ENCODE results near the gene SH3RF3.

Gene SH3RF3

GRCh38 chr2:109170645-109171044 is 41.6 kb downstream of the SH3RF3 start:
- DNase-seq: no peak
- intact Hi-C loops (cut with DNase I): no loop called here

- DNase-seq: peak in 1 of 42 donors; percentile 47
- intact Hi-C loops (cut with DNase I): no loop called here
Measured at GRCh38 chr2:109171444-109172334, 42.7 kb downstream of the SH3RF3 start.

DNA sequence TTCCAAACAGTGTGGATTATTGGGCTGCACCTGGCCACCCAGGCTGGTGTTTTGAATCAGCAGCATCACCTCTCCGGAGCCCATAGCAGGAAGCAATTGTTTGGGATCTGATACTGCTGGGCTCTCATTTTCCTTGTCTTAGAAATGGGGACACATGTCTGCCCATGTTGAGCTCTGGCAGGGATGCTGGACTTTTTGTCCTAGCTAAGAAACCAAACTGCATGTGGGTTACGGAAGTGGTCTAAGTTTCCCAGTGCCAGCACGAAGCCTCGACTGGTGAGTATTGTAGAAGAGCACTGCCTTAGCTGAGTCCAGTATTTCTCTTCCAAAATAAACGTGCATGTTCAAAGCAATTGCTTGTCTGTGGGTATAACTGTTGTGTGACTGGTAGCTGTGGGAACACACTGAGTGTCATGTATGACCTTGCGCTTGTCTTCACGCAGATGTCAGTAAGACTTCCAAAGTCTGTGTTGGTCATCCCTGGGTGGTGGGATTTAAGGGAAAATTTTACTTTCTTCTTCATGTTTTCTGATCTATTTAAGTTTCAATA is 43.6 kb downstream of the SH3RF3 start:
- intact Hi-C loops (cut with DNase I): no loop called here

GRCh38 chr2:109173311-109174171 is 44.5 kb downstream of the SH3RF3 start:
- intact Hi-C loops (cut with DNase I): no loop called here
- DNase-seq: peak in 4 of 42 donors; percentile 27 to 55 (median 43)

More for the DNA sequence above, 43.6 kb downstream of the SH3RF3 start:
- no peak for DNase-seq

DNA sequence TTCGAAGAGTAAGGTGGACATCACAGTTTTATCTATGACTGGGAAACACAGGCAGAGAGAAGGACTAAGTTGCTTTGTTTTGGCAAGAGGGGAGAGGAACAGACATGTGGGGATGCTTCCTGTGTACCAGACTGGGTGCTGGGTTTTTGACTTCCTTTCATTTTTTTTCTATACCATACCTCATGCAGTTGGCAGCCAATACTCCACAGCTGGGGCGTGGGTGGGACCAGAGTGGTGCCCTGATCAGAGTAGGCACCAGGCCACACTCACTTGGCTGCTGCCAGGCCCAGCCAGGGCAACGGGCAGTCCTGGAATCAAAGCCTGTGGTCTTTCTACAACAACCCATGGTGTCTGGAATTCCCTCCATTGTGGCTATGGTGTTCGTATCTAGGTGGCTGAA is 45.2 kb downstream of the SH3RF3 start:
- no peak for DNase-seq
- intact Hi-C loops (cut with DNase I): no loop called here

GRCh38 chr2:109174626-109175349 is 45.8 kb downstream of the SH3RF3 start:
- no peak for DNase-seq
- intact Hi-C loops (cut with DNase I): no loop called here

GRCh38 chr2:109175350-109175678 is 46.3 kb downstream of the SH3RF3 start:
- DNase-seq: no peak
- intact Hi-C loops (cut with DNase I): no loop called here

DNA sequence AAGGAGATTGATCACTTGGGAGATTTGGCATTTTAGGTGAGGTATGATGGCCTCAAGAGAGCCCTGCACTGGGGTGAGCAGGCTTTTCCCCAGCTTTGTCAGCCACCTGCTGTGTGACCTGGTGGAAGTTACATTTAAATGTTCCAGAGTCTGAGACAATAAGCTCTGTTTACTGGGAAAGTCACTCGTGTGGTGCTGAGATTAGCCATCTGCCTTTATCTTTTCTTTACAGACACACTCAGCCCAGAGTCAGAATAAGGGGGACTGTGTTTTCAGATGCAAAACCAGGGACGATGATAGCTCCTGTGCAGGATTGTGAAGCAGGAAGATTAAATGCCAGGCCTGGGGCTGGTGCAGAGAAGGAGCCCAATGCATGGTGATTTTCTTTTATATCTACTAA is 47.9 kb downstream of the SH3RF3 start:
- intact Hi-C loops (cut with DNase I): no loop called here
- no peak for DNase-seq

DNA sequence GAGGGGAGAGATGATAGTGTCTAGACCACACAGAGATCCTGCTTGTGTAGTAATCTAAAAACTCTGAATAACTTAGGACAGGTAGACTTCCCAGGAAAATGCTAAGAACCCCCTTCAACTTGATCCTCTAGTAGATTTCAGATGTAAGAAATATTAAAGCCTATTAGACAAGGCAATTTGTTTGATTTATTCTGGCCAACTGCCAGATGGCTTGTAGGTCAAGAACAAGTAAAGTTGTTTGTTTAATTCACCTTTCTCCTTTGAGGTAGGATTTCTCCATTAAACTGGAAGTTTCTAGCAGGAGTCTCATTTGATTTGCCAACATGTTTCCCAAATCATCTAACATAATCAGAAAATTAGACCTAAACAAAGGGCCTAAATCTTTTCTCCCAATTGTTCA is 48.6 kb downstream of the SH3RF3 start:
- DNase-seq: no peak
- intact Hi-C loops (cut with DNase I): no loop called here

- intact Hi-C loops (cut with DNase I): no loop called here
- DNase-seq: no peak
Measured at GRCh38 chr2:109178968-109179367, 50.0 kb downstream of the SH3RF3 start.

GRCh38 chr2:109180786-109181185 is 51.8 kb downstream of the SH3RF3 start:
- intact Hi-C loops (cut with DNase I): no loop called here
- DNase-seq: no peak

GRCh38 chr2:109182426-109182825 is 53.4 kb downstream of the SH3RF3 start:
- intact Hi-C loops (cut with DNase I): no loop called here
- no peak for DNase-seq

DNA sequence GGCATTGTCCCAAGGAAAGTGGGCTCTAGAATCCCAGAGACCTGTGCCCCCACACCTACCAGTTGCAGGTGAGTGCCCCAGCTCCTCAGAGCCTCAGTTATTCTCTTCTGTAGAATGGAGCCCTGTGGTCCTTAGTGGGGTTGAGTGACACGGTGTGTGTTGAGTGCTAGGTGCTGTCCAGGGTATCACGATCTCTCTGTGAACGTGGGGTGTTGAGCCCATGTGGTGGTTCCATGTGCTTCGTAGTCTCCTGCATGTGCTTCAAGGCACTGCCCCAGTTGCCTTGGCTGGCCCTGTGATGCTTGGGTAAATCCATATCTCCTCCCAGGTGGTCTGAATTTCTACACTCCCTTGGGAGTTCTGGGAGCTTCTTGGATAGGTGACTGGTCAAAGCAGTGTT is 54.9 kb downstream of the SH3RF3 start:
- intact Hi-C loops (cut with DNase I): no loop called here
- DNase-seq: no peak

GRCh38 chr2:109184368-109184767 is 55.4 kb downstream of the SH3RF3 start:
- intact Hi-C loops (cut with DNase I): no loop called here
- DNase-seq: no peak

DNA sequence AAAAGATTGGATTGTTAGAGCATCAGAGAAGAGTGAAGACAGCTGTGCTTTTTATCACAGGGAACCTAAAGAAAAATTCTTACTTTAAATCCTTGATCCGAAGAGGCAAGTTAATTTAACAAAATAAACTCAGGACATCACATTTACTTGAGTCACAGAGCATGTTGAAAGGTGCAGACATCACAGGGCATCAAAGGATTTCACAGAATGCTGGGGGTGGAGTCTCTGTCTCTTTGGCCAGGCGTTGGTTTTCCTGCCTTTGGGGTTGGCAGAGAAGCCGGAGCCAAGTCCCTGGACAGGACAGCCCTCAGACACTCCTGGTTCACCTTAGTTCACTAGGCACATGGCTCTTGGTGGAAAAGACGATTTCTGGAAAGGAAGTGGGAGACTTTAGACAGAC is 56.3 kb downstream of the SH3RF3 start:
- intact Hi-C loops (cut with DNase I): no loop called here
- no peak for DNase-seq

GRCh38 chr2:109185821-109186570 is 57.0 kb downstream of the SH3RF3 start:
- intact Hi-C loops (cut with DNase I): no loop called here
- peak in 6 of 42 donors; percentile 34 to 59 (median 46) for DNase-seq

- intact Hi-C loops (cut with DNase I): no loop called here
- no peak for DNase-seq
Measured at GRCh38 chr2:109186656-109187250, 57.7 kb downstream of the SH3RF3 start.

Data from head of caudate nucleus (tissue), 42 donors.